ENCODE measurements around the gene CRYGB. TPM values are rescaled to one million over a fixed set of nuclear protein-coding genes. Genes with fewer than 3 reads are reported as not detected.

CRYGB gene
- polyA plus RNA-seq, 1 of the 3 experiments (the other 2 are of a cell fraction), result not detected

DNA sequence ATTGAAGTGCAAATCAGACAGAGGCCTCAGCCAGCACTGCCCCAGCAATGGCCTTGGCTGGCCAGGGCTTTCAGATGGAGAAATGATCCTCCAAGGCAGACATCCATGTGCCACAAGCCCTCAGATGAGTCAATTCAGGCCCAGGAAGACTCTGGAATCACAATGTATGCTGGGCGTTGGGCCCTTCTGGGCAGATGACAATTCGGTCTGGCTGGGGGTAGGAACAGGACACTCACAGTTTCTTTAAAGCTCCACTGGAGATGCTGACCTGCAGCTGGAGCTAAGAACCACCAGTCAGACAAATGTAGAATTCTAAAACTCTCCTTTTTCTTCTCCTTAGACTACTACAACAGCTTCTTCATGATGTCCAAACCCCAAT is 9.3 kb downstream of the CRYGB start:
- Histone ChIP-seq H2AFZ (ENCODE audit: low read depth) (no peak overlapping the region), H3K36me3 (replicated peaks in 1 of 2; ENCODE audit: control insufficient read depth in 1 of 2, insufficient read depth in 2 of 2, low read length in 1 of 2) (no peaks in the 10 kb centered on the region), H3K27ac (ENCODE audit: low read depth in 2 of 2, low read length in 1 of 2) (no peak overlapping the region), H3K9ac (no peak overlapping the region), H3K4me2 (no peak overlapping the region), H3K79me2 (ENCODE audit: insufficient read depth) (no peaks in the 10 kb centered on the region), H3K27me3 (ENCODE audit: insufficient read depth) (no peaks in the 10 kb centered on the region), H3K4me1 (ENCODE audit: control insufficient read depth in 1 of 2, insufficient read depth in 2 of 2, low read depth in 1 of 2, low read length in 1 of 2) (peaks cover 0 to 8% of the 10 kb centered on the region in 2 experiments; a peak in 1 of 4 replicates), H4K20me1 (ENCODE audit: insufficient read depth) (no peaks in the 10 kb centered on the region), H3K9me3 (no peaks in the 10 kb centered on the region), H3F3A (replicated peaks; ENCODE audit: insufficient read depth) (no peaks in the 10 kb centered on the region), H3K4me3 (ENCODE audit: low read depth in 2 of 2, low read length in 1 of 2) (no peak overlapping the region), H3K9me2 (no peaks in the 10 kb centered on the region)
- 88% methylated on average over 2 of the region's 2 CpGs for WGBS (ENCODE audit: low lambda C conversion rate)
- TF ChIP-seq RXRA (IDR thresholded peaks at IDR 0.05; ENCODE audit: borderline replicate concordance, low read depth), result no peak
- TF ChIP-seq, protein P1, sequence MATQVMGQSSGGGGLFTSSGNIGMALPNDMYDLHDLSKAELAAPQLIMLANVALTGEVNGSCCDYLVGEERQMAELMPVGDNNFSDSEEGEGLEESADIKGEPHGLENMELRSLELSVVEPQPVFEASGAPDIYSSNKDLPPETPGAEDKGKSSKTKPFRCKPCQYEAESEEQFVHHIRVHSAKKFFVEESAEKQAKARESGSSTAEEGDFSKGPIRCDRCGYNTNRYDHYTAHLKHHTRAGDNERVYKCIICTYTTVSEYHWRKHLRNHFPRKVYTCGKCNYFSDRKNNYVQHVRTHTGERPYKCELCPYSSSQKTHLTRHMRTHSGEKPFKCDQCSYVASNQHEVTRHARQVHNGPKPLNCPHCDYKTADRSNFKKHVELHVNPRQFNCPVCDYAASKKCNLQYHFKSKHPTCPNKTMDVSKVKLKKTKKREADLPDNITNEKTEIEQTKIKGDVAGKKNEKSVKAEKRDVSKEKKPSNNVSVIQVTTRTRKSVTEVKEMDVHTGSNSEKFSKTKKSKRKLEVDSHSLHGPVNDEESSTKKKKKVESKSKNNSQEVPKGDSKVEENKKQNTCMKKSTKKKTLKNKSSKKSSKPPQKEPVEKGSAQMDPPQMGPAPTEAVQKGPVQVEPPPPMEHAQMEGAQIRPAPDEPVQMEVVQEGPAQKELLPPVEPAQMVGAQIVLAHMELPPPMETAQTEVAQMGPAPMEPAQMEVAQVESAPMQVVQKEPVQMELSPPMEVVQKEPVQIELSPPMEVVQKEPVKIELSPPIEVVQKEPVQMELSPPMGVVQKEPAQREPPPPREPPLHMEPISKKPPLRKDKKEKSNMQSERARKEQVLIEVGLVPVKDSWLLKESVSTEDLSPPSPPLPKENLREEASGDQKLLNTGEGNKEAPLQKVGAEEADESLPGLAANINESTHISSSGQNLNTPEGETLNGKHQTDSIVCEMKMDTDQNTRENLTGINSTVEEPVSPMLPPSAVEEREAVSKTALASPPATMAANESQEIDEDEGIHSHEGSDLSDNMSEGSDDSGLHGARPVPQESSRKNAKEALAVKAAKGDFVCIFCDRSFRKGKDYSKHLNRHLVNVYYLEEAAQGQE (IDR thresholded peaks at IDR 0.05; ENCODE audit: low read depth, low read length), result no peak
- no peak for TF ChIP-seq USF2 (IDR thresholded peaks at IDR 0.05; ENCODE audit: borderline replicate concordance, low read depth, low read length)
- no peak for TF ChIP-seq TAF1 (IDR thresholded peaks at IDR 0.05; ENCODE audit: borderline replicate concordance, low read depth, low read length)
- TF ChIP-seq NRF1 (IDR thresholded peaks at IDR 0.05; ENCODE audit: low read depth, low read length), result no peak
- TF ChIP-seq CHD2 (IDR thresholded peaks at IDR 0.05; ENCODE audit: low read length, partially characterized antibody), result no peak
- no peak for TF ChIP-seq EP300 (IDR thresholded peaks at IDR 0.05; ENCODE audit: borderline replicate concordance in 1 of 2, low read depth in 1 of 2, low read length in 1 of 2)
- TF ChIP-seq RFX5 (IDR thresholded peaks at IDR 0.05; ENCODE audit: low read length), result no peak
- TF ChIP-seq EZH2phosphoT487 (IDR thresholded peaks at IDR 0.05; ENCODE audit: borderline replicate concordance, low read depth), result no peak
- no peak for TF ChIP-seq GATA2 (CRISPR knock-in tag; IDR thresholded peaks at IDR 0.05)
- ChIA-PET CTCF (interaction anchor here (1.7 to 2.2 kb wide), 3 partner anchors 35 to 118 kb away, joined by 7 to 10 read pairs (median 9); partner anchors contain the start of gene IDH1), POLR2A (no interaction called here)
- no peak for DNase-seq
